SKM-1 treated with dmso at 0.1 percent for 144 hours (cell line): Measurements from ENCODE around the gene ATG16L2.
"Not testable (repeated sequence)": the region's sequence is repeated elsewhere in the genome, so short reads cannot be mapped to it uniquely, and the experiment has no call there.

Experiments used
- DNase-seq: peaks from one replicate; lab custom pipeline; 2025; ENCODE audit not compliant: unreplicated experiment; lab: John Stamatoyannopoulos, UW

The ATG16L2 gene

DNA sequence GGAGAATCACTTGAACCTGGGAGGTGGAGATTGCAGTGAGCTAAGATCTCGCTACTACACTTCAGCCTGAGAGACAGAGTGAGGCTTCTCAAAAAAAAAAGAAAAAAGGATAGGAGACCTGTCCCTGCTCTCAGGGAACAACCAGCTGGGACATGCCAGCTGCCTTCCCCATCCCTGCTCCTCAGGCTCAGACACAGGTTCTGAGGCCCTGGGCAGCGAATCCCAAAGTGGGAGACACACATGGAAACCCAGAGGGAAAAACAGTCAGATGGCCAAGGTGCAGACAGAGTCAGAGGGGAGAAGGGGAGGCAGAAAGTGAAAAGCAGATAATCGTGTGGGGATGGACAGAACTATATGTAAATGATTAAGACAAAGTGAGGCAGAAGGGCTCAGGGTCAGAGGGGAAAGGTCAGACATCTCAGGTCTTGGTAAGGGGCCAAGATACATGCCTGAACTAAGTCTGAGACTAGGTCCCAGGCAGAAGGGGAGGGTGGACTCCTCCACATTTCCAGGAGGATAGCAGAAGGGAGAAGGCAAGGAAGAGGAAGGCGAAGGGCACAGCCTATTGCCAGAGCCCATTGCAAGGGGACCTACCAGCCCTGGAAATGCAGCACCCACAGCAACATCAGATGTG lies 34.6 kb upstream of the ATG16L2 start:
- no peak for DNase-seq

DNA sequence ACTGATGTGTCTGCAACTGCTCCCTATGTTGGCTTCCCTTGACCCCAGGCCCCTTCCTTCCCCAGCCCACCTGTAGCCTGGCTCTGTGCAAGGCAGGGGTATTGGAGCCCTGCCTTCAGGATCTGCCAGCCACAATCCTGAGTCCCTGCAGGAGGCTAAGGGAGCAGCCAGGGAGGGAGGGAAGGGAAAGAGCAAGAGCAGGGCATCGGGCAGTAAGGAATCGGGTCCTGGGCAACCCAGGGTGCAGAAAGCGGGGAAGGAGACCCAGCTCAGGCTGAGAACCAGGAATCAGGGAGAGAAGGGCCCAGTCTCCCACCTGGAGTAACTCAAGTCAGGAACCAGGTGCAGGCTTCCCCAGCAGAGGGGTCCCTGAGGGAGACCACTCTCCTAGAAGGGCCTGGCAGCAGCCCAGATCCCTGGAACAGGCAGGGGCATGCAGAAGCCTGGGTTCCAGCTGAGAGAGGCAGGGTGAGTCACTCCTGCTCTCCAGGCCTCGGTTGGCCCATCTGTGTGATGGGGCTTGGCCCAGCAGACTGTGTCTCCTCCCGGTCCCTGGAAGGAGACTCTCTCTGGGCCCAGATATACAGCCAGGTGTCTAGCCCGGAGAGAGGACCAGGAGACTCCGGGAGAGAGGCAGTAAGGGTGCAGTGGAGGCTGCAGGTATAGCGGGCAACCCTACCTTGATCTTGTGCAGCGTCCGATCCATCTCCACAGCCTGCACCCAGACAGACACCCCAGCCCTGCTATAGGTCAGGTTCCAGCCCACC lies 33.7 kb upstream of the ATG16L2 start:
- DNase-seq: no peak

DNA sequence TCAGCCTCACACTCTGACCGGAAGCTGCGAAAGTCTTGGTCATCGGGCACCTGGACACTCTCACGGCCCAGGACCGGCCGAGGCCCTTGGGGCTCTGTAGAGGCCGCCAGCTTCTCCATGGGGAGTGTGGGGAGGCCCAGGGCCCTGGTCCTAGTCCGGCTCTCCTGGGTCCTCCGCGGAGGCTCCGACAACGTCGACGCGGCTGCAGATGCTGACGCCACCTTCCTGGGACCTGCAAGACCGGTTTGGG lies 33.2 kb upstream of the ATG16L2 start:
- no peak for DNase-seq

DNA sequence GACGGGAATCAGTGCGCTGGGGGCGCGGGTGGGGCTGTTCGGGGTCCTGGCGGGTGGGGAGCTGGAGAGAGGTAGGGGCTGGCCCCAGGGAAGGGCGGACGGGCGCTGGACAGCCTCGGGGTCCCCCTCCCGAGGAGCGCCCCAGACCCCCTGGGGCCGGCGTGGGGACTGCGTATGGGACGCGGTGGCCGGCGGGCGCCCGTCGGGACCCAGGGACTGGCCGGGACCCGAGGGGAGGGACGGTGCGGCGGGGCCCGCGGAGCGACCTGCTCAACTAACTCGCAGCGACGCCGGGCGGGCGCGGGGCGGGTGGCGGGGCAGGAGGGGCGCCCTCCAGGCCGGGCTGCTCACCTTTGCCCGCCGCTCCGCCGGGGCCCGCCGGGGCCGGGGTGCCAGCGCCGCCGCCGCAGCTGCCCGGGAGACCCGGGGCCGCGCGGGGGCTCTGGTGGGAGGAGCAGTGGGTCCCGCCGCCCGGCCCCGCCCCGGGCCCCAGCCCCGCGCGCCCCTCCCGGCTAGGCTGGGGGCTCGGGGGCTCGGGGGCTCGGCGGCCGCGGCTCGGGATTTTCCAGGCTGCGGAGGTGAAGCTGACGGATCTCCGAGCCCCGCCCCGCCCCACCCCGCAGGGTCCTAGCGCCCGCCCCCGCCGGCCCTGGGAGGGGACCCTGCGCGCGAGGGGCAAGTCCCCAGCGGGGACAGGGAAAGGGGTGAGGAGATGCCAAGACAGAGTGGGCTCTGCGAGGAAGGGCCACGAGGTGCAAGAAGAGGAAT lies 32.7 kb upstream of the ATG16L2 start:
- DNase-seq: no peak

DNA sequence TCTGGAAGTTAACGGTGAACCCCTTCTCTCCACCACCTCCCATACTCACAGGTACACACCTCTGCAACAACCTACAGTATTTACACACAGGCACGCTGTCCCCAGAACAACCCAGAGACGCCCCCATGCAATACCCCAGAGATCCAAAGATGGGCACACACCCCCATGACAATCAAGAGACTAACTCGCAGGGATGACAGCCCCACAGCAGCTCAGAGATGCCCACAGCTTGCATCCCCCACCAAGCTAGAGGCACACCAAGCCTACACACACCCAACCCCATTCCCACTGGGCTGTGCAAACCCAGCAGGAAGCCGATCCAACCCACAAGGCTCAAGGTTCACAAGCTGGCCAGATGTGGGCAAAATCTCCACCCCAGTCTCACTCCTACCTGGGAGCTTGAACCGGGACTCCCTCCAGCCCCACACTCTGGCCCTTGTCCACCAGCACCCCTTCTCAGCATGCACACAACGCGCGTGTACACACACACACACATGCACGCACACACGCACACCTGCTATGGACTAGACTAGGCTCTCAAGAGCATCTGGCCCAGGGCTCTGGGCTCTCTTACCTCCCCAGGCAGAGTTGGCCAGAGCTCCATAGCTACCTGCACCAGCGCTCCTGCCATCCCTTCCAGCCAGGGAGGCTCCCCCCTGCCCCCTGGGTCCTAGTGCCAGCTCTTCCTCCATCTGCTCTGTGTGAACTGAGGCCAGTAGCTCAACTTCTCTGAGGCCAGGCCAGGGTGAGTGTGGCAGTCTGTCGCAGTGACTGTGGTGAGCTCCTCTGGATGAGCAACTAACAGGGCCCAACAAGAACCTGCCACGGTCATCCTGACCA lies 31.9 kb upstream of the ATG16L2 start:
- no peak for DNase-seq

DNA sequence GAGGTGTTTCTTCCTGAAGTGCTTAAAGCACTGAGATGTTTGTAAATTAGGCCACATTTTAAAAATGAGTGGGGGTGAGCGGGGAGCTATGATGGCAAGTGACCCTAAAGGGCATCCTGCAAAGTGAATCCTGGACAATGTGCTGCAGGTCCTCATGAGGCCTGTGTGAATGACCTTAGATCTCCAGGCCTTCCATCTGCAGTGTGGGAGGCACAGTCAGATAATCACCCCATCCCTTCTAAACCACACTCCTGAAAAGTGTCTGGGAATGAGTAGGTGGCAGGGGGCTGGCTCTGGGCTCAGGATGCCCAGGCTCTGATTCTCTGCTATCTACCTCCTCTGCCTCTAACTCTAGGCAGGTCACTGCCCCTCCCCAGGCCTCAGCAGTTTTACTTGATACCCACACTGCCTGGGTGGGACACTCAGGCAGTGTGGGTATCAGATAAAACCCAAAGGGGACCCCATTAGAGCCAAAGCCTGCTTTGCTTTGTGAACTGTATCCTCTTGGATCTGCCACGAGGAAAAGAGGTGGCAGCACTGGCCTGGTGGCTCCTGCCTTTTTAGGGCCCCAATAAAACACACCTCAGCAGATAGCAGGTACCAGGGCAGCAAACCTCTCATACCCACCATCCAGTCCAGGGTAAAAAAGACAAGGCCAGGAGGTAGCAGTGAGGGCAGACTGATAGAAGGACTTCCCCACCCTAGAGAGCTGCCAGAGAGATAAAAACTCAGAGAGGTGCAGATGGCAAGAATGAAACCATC lies 30.9 kb upstream of the ATG16L2 start:
- no peak for DNase-seq

DNA sequence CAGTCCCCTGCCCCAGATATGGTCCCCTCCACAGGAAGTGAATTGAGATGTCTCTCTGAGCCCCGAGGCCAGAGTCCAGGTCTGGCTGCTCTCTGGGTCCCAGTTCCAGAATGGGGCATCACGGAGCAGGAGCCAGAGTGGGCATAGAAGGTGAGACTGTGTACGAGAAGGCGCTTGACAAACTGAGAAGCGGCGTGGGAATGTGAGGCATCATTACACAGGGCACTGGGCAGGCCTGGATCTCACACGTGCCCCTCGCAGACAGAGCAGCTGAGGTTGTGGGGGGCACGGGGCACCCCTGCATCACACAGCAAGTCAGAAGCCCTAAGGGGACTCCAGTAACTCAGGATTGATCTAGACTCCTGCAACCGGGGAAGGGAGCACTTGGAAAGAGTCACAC lies 29.5 kb upstream of the ATG16L2 start:
- DNase-seq: no peak

DNA sequence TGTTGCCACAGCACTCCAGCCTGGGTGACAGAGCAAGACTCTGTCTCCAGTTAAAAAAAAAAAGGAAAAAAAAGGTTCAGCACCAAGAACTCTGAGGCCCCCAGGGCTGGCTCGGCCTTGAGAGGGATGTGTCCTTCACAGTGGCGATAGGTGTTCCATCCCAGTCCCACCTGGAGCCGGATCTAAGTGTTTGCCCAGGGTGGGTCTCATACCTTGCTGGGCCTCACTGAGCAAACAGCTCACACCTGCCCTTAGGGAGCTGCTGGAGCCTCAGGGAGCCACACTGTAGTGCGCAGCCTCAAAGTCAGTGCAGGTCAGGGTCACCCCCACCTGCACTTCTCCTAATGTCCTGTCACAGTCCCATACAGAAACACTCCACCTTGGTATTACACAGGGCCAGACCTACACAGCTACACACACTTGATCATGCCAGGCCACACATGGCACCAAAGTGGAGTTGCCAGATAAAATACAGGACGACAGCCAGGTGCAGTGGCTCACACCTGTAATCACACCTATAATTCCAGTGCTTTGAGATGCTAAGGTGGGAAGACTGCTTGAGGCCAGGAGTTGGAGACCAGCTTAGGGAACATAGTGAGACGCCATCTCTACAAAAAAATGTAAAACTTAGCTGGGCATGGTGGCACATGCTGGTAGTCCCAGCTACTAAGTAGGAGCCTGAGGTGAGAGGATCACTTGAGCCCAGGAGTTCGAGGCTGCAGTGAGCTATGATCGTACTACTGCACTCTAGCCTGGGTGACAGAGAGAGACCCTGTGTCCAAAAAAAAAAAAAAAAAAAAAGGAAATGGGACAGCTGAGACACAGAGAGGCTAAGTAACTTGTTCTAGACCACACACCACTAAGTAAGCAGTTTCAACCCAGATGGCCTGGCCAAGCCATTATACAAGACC lies 27.7 kb upstream of the ATG16L2 start:
- no peak for DNase-seq

DNA sequence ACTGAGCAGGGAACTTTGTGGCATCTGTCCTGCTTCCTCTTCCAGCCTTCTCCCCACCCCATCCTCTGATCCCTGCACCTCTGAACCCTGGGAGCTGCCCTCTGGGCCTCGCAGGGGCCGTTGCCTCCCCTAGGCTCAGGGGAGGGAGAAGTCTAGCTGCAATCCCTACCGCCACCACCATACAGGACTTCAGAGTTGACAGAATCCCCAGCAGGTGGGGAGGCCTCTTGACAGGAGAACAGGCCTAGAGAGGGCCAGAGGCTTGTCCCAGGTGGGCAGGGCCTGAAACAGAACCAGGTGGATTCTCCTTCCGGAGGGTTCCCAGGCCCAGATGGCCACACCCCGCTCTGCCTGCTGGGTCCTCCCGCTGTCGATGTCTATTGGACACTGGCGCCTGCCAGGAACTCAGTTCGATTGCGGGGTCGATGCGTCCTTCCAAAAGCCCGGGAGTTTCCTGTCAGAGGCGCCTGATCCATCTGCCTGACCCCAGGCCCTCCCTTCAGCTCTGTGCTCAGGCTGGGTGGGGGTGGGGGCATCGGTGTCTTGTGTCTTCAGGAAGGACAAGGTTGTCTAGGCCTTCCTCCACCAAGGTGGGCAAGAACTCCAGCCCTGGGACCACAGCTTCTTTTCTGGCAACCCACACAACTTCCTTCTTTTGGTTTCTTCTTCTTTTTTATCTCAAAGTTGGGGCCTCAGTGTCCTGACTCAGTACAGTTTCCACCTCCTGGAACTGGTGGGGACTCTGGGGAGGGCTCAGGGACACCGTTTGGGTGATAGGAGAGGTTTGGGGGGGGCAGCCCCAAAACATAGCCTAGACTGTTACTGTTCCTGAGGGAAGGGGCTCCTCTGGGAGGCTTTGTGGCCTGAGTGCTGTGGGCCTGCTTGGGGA lies 26.8 kb upstream of the ATG16L2 start:
- DNase-seq: peak; percentile 82

DNA sequence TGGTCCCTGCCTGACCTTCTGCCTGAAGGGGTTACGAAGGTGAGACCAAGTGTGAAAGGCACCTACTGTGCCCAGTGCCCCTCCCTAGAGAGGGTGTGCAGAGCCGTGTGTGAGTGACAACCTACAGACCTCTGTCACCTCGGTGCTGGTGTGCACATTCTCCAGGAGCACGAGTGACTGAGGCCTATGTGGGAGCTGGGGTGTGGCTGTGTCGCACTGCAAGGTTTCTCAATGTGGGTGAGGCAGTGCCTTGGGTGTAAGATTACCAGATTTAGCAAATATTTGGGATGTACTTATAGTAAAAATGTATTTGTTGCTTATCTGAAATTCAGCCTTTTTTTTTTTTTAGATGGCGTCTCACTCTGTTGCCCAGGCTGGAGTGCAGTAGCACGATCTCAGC lies 26.0 kb upstream of the ATG16L2 start:
- DNase-seq: no peak

DNA sequence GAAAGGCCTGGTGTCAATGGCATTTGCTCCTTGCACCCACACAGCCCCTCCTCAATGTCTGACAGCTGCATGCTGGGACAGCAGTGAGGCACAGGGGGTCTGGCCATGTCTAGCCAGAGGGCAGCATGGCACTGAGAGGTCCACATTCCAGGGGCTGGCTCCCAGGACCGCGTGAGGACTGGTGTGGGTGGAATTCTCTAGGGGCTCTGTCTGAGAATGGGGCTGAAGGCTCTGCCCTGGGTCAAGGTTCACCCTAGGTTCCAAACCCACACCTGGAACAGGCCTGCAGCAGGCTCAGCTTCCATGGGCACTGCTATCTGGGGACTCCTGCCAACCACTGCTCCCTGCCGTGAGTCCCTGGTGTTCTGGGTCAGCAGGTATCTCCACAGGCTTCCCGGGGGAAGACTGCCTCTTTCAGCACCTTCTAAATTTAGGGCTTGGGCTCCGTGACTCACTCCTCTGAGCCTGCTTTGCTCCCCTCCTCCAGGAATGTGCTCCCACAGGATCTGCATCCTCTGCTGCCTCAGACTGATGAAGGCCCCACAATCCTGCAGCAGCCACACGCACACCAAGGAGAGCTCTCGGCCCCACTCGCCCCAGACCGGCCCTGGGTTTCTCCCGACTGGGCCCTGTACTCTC lies 24.6 kb upstream of the ATG16L2 start:
- DNase-seq: no peak

DNA sequence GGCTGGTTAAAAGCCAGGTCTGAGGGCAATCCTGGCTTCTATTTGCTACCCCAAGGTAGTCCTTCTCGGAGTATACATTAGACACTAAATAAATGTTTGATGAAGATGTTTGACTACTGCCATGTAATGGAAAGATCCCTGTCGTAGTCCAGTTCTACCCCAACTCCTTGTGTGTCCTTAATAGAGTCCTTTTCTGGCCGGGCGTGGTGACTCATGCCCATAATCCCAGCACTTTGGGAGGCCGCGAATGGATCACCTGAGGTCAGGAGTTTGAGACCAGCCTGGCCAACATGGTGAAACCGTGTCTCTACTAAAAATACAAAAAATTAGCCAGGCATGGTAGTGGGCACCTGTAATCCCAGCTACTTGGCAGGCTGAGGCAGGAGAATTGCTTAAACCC lies 23.0 kb upstream of the ATG16L2 start:
- DNase-seq: not testable (repeated sequence)

DNA sequence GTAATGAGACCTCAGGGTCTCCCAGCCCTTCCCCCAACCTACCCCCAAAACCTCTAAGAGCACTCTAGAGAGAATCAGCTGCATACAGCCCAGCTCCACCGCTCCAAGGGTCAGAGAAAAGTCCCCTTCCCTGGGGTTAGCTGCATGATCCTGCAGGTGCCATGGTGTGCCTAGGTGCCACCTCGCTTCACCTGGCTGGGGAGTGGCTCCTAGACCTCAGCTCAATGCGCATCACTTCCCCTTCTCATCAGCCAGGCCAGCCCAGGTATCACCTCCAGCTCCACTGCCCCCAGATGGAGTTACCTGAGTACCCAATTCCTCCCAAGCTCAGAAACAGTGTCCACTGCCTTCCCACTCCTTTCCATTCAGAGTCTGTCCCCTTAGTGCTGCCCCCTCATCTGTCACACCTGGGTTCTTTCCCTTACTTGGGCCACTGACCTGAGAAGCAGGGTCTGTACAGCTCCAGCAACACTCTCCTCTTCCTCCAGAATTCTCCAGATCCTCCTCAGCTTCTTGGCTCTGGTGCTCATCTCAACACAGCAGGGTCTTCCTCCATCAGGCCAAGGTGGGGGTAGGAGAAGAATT lies 21.7 kb upstream of the ATG16L2 start:
- no peak for DNase-seq

DNA sequence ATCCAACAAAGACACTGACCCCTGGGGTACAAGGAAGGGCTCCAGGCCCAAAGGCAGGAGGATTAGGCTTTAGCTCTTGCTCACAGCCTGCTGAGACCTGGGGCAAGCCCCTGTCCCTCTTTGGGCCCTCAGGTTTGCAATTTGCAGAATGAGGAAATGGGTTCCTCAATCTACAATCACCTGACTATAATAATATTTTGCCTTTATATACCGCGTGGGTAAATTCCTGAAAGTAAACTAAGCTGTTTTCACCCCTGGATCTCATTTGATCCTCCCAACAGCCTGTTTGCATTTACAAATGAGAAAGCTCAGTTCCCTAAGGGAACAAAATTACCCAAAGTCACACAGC lies 21.2 kb upstream of the ATG16L2 start:
- DNase-seq: no peak

DNA sequence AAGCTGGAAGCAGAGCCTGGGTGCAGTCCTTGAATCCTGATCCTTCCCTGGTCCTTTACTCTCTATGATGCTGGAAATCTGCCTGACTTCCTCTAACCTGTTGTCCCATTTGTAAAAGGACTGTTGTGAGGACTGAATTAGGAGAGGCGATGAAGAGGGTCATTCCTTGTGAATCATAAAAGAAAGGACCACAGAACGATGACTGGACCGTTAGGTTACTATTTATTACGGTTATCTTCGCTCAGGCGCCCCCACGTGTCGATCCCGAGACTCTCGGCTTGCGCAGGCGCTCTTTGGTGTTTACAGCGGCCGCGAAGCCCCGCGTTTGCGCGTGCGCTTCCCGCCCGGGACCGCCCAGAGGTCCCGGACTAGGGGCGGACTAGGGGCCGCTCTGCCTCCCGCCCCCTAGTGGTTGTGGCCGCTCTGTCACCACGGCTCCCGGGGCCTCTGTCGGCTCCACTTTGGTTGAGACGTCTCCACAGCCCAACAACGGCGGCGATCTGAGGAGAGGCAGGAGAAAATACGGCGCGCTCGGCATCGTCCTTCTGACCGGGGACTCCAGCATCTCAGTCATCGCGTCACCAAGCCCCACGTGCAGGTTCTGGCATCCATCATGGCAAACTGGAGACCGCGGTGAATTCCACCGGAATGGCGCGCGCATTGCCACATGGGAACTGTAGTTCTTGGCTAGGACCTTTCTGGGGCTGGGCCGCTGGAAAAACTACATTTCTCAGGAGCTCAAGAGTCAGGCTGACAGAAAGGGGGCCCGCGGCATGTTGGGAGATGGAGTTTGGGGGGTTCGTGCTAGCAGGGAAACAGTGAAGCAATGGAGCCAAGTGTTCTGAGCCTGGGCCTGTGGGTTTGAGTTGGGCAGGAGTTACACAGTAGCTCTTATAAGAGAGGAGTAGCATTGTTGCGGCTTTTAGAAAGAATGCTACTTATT lies 20.5 kb upstream of the ATG16L2 start, which contains the start of gene STARD10:
TSS of gene STARD10 (minus strand) at position 623 of the 943 bp plus-strand sequence. CDS start 12,866 bp downstream, outside the sequence.
- peak; percentile 86 for DNase-seq

DNA sequence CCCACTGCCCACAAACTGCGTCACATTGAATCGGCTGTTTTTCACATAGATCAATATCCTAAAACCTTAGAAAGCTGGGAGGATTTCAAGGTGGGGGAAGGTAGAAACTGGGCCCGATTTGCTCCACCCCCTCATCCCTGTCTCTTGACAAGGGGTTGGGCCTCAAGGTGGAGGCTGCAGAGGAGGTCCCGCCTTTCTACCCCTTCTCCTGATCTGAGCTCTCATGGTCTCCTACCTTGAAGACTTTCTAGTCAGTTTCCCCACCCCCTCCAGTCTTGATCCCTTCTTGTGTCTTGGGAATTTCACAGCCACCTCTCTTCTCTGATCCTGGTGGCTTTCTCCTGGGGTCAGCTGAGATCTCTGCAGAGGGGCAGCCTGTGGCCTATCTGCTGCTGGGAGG lies 15.8 kb upstream of the ATG16L2 start:
- DNase-seq: no peak

DNA sequence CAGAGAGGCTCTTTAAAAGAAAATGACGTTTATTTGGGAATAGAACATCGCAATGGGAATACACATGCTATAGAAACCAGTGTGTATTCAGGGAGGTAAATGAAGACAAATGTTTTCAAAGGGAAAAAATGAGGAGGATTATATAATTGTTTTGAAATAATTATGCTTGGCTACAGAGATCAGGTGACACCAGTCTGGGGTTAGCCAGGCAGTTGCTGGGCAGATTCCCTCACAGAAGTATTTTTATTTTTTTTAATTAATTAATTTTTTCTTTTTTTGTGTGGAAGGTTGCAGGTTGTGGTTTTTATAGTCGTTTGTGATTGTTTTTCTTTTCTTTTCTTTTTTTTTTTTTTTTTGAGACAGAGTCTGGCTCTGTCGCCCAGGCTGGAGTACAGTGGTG lies 14.8 kb upstream of the ATG16L2 start:
- no peak for DNase-seq
